Measurements from ENCODE around the gene MICU1. TPM values are rescaled to one million over a fixed set of nuclear protein-coding genes. Genes with fewer than 3 reads are reported as not detected.
"Not testable (repeated sequence)": the region's sequence is repeated elsewhere in the genome, so short reads cannot be mapped to it uniquely, and the experiment has no call there.

The MICU1 gene
- total and polyA plus RNA-seq, 2 donors (not counting 3 experiments of a cell fraction or from before 2014, with no cell fraction given), result 27.5 to 48.0 TPM

- POLR2A ChIA-PET; H3K4me2 ChIP-seq (ENCODE audit: insufficient read depth, low read length); H3K79me2 ChIP-seq (ENCODE audit: control insufficient read depth, insufficient read depth, low read length); intact Hi-C loops (cut with micrococcal nuclease); H3K9me3 ChIP-seq (replicated peaks; ENCODE audit: control insufficient read depth, insufficient read depth, low read length); H3K9me1 ChIP-seq (replicated peaks; ENCODE audit: control insufficient read depth, extremely low read depth, insufficient read depth, low read length); FAIRE-seq; BruUV-seq (replicated peaks); H2AFZ ChIP-seq (ENCODE audit: low read depth, low read length); dilution Hi-C loops (cut with MboI; ENCODE audit: extremely low pct_ligation_motif_present, low sequenced_read_pairs); DNase-seq (ENCODE audit: low read depth, low spot score); H3K9ac ChIP-seq (replicated peaks; ENCODE audit: extremely low read depth, insufficient read depth, low read length); H4K20me1 ChIP-seq (replicated peaks; ENCODE audit: control insufficient read depth, extremely low read depth, insufficient read depth, low read length); H3K27me3 ChIP-seq (ENCODE audit: control insufficient read depth in 2 of 2, insufficient read depth in 2 of 2, low read length in 2 of 2); H3K4me3 ChIP-seq (replicated peaks in 1 of 3; ENCODE audit: insufficient read depth in 1 of 3, low read depth in 1 of 3, low read length in 3 of 3); H3K4me1 ChIP-seq (ENCODE audit: control insufficient read depth, extremely low read depth, insufficient read depth, low read length); H3K36me3 ChIP-seq (ENCODE audit: control insufficient read depth in 2 of 2, extremely low read depth in 1 of 2, insufficient read depth in 2 of 2, low read length in 2 of 2); H3K27ac ChIP-seq (ENCODE audit: insufficient read depth, low read depth, low read length): not testable (repeated sequence)
- CTCF ChIA-PET, result interaction anchor here (0.9 to 1.2 kb wide), 2 partner anchors 10 to 491 kb away, joined by 3 to 4 read pairs; no protein-coding TSS in a partner anchor
These were observed 240.9 kb downstream of the MICU1 start for GRCh38 chr10:72384982-72385381.

- POLR2A ChIA-PET, result no interaction called here
- no TSS peak for BruUV-seq (replicated peaks)
- no peaks in the 10 kb centered on the region for H3K9me1 ChIP-seq (replicated peaks; ENCODE audit: control insufficient read depth, extremely low read depth, insufficient read depth, low read length)
- no peak overlapping the region for H3K9ac ChIP-seq (replicated peaks; ENCODE audit: extremely low read depth, insufficient read depth, low read length)
- dilution Hi-C loops (cut with MboI; ENCODE audit: extremely low pct_ligation_motif_present, low sequenced_read_pairs), result no loop called here
- H3K4me3 ChIP-seq (replicated peaks in 1 of 3; ENCODE audit: insufficient read depth in 1 of 3, low read depth in 1 of 3, low read length in 3 of 3), result no peak overlapping the region
- H3K9me3 ChIP-seq (replicated peaks; ENCODE audit: control insufficient read depth, insufficient read depth, low read length), result no peaks in the 10 kb centered on the region
- H4K20me1 ChIP-seq (replicated peaks; ENCODE audit: control insufficient read depth, extremely low read depth, insufficient read depth, low read length), result no peaks in the 10 kb centered on the region
- DNase-seq (ENCODE audit: low read depth, low spot score) (no peak), FAIRE-seq (no peak)
- no peaks in the 10 kb centered on the region for H3K36me3 ChIP-seq (ENCODE audit: control insufficient read depth in 2 of 2, extremely low read depth in 1 of 2, insufficient read depth in 2 of 2, low read length in 2 of 2)
- no peak overlapping the region for H2AFZ ChIP-seq (ENCODE audit: low read depth, low read length)
- no peaks in the 10 kb centered on the region for H3K4me1 ChIP-seq (ENCODE audit: control insufficient read depth, extremely low read depth, insufficient read depth, low read length)
- CTCF ChIA-PET, result interaction anchor here (0.6 to 1.4 kb wide), 3 partner anchors 9 to 52 kb away, joined by 3 to 4 read pairs (median 4); no protein-coding TSS in a partner anchor
- H3K27ac ChIP-seq (ENCODE audit: insufficient read depth, low read depth, low read length), result no peak overlapping the region
- no peaks in the 10 kb centered on the region for H3K79me2 ChIP-seq (ENCODE audit: control insufficient read depth, insufficient read depth, low read length)
- H3K4me2 ChIP-seq (ENCODE audit: insufficient read depth, low read length), result no peak overlapping the region
- H3K27me3 ChIP-seq (ENCODE audit: control insufficient read depth in 2 of 2, insufficient read depth in 2 of 2, low read length in 2 of 2), result no peaks in the 10 kb centered on the region
- TF ChIP-seq MAX (IDR thresholded peaks at IDR 0.05; ENCODE audit: insufficient read depth, insufficient read length) (no peak), JUN (IDR thresholded peaks at IDR 0.05; ENCODE audit: borderline replicate concordance, insufficient read depth, insufficient read length, low read depth) (no peak), MYC (IDR thresholded peaks at IDR 0.05; ENCODE audit: low read depth, low read length) (no peak), GATA2 (IDR thresholded peaks at IDR 0.05; ENCODE audit: insufficient read depth, insufficient read length, low read depth, low read length) (no peak), EZH2 (IDR thresholded peaks at IDR 0.05; ENCODE audit: borderline replicate concordance, low read depth, low read length, severe bottlenecking) (no peak), CTCF (IDR thresholded peaks at IDR 0.05; ENCODE audit: extremely low read depth in 1 of 2, insufficient read depth in 1 of 2, low read depth in 1 of 2, low read length in 2 of 2) (no peak), FOS (IDR thresholded peaks at IDR 0.05; ENCODE audit: borderline replicate concordance, insufficient read depth, low read length) (no peak), POLR2A (IDR thresholded peaks at IDR 0.05; ENCODE audit: low read depth, low read length) (no peak), POLR2AphosphoS5 (IDR thresholded peaks at IDR 0.05; ENCODE audit: insufficient read depth, low read depth, low read length) (no peak)
- intact Hi-C loops (cut with micrococcal nuclease), result no loop called here
These were observed 246.1 kb downstream of the MICU1 start for GRCh38 chr10:72379776-72380175.

All from endothelial cell of umbilical vein (primary cell).